Effector memory CD8-positive, alpha-beta T cell (primary cell): ENCODE data around the gene SEC24B.

Source experiments
- ATAC-seq: fragments of 150-1000 bp; cut with Tn5 transposase; replicated peaks from 2 replicates; pipeline ENCODE4 v1.10.0; 2021; ENCODE audit warnings: mild to moderate bottlenecking, moderate library complexity
- DNase-seq, 3 experiments: peaks; one replicate each; pipeline ENCODE4 v3.0.0; 2021
- H3K27ac Mint-ChIP-seq, 2 donors: one replicate each; pipeline ENCODE4 v1.8.0; 2022; ENCODE audit warnings: mild to moderate bottlenecking in 2 of 2, mixed read lengths in 2 of 2, moderate library complexity in 2 of 2
- H3K27me3 Mint-ChIP-seq, 2 donors: one replicate each; pipeline ENCODE4 v1.8.0; 2022; ENCODE audit warnings: mixed read lengths in 2 of 2
- H3K36me3 Mint-ChIP-seq: one replicate; pipeline ENCODE4 v1.8.0; 2022; ENCODE audit warnings: mild to moderate bottlenecking, moderate library complexity, mixed read lengths; ENCODE audit not compliant: insufficient read depth
- H3K4me1 Mint-ChIP-seq, 2 donors: one replicate each; pipeline ENCODE4 v1.8.0; 2022; ENCODE audit warnings: low read depth in 2 of 2, mixed read lengths in 2 of 2
- H3K4me3 Mint-ChIP-seq, 2 donors: one replicate each; pipeline ENCODE4 v1.8.0; 2022; ENCODE audit warnings: mild to moderate bottlenecking in 2 of 2, mixed read lengths in 2 of 2, moderate library complexity in 2 of 2
- H3K9me3 Mint-ChIP-seq, 2 donors: one replicate each; pipeline ENCODE4 v1.8.0; 2022; ENCODE audit warnings: mixed read lengths in 2 of 2
- total RNA-seq, 9 experiments: gene quantifications; one replicate each; lab custom pipeline; 2026; lab: John Stamatoyannopoulos, UW

Gene SEC24B
- 59.0 to 95.1 (median 70.2) reads per million in 9 experiments for total RNA-seq

DNA sequence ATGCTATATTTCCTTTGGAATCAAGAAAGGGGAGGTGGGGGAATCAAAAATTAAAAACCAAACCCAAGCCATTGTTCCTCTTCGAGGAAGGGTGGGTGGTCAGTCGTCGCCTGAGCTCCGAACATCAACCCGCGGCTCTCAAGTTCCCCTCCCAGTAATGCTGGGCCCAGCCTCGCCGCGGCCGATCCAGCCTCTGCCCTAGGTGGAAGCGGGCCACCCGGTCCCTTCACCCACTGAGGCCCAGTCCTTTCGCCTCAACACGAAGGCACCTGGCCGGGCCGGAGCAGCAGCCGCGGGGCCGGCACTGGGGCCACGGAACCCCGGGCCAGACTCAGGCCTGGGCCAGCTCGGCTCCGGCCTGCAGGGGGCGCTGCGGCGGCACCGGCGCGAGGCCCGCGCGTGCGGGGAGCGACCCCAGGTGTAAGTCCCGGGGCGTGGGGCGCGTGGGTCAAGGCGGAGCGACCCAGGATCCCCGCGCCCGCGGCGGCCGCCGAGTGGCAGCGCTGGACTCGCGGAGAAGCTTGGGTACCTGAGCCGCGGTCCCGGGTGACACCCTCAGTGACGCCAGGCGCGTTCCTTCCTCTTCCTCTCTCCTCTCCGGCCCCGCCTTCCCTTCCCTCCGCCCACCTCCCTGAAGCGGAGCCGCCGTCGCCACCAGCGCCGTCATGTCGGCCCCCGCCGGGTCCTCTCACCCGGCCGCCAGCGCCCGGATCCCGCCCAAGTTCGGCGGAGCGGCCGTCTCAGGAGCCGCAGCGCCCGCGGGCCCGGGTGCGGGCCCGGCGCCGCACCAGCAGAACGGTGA is at the start of gene SEC24B:
TSS of gene SEC24B (plus strand) at position 611 of the 802 bp plus-strand sequence. CDS start at position 666, 55 bp downstream.
- Mint-ChIP-seq H3K27me3 (no peaks in the 10 kb centered on the region), H3K4me1 (peaks cover 15 to 46% of the 10 kb centered on the region in 2 donors), H3K36me3 (peaks cover 4% of the 10 kb centered on the region), H3K27ac (peak within 1 kb of the TSS; percentile 85 to 87), H3K9me3 (no peaks in the 10 kb centered on the region), H3K4me3 (peak within 1 kb of the TSS; percentile 73 to 80)
- peak; percentile 90 for ATAC-seq
- DNase-seq, result peak; percentile 86 to 89 (median 88)

DNA sequence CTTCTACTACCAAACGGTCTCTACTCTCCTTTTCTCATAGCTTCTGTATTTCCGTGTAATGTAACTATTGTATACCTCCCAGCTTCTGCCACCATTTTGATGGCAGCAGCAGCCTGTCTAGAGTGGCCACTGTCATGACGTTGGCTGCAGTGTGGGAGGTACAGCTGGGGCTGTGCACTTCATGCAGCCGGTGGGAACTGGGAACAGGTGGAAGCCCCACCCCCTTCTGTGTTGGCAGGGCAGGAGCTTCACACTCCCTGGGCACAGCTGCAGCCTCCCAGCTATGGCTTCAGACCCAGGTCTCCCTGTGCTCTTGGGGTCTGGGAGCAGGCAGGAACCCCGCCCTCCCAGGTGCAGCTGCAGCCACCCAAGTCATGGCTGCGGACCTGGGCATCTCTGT is 49.8 kb upstream of the SEC24B start:
- ATAC-seq, result no peak
- H3K4me3 Mint-ChIP-seq, result no peak overlapping the region

DNA sequence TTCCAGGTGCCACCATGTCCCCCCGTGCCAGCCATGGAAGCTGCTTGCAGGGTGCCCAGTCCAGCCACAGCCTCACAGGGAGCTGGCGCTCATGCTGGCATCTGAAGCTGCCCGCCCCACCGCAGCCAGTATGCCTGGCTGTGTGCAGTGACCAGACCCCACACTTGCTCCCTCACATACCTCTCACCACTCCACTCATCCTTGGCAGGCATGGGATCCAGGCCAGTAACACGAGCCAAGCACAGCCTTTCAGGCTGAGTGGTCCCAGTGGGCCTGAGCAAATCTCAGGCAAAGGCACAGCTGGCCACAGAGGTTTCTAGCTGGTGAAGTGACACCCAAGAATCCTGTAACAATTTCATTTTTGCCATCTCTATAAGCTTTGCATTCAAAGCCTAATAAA is 48.4 kb upstream of the SEC24B start:
- Mint-ChIP-seq H3K4me1 (no peaks in the 10 kb centered on the region), H3K4me3 (no peak overlapping the region), H3K27ac (peak overlapping the region in 1 of 2 donors; percentile 31), H3K27me3 (peaks cover 14 to 54% of the 10 kb centered on the region in 2 donors), H3K9me3 (no peaks in the 10 kb centered on the region), H3K36me3 (no peaks in the 10 kb centered on the region)
- DNase-seq, result no peak
- no peak for ATAC-seq

More for the DNA sequence above, 49.8 kb upstream of the SEC24B start:
- Mint-ChIP-seq H3K4me1 (no peaks in the 10 kb centered on the region), H3K9me3 (no peaks in the 10 kb centered on the region), H3K27ac (no peak overlapping the region), H3K27me3 (peaks cover 14 to 54% of the 10 kb centered on the region in 2 donors), H3K36me3 (no peaks in the 10 kb centered on the region)
- DNase-seq, result no peak

DNA sequence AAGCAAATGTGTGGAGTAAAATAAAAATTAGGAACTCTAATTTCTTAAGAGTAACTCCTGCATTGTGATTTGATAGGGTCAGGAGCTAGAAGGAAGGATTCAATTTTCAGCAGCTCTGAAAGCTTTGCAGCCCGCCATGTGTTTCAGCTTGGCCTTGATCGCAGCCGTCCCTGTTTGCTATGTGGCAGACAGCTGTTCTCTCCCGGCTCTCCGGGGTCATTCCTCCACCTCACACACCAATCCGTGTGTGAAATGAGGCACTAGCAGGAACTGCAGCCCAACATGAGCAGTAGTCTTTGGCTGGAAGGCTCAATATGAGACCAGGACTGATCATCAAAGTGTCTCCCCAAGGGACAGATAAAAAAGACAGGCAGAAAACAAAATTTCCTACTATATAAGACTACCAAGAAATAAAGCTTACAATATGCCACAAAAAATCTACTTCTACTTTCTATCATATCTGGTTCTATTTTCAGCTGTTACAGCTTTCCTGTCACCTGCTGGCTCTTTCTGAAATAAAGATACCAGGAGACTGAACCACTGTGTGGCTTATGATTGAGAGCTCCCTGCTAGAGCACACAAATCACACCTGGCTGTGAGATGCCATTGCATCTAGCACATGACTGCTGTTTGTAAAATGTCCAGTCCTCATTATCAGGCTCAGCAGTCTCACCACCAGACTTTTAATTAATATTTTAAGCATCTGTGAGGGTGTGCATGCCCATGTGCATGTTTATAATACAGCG is 44.1 kb upstream of the SEC24B start:
- H3K36me3 Mint-ChIP-seq, result no peaks in the 10 kb centered on the region
- H3K27me3 Mint-ChIP-seq, result peaks cover 31 to 44% of the 10 kb centered on the region in 2 donors
- no peak overlapping the region for H3K27ac Mint-ChIP-seq
- no peaks in the 10 kb centered on the region for H3K4me1 Mint-ChIP-seq
- H3K9me3 Mint-ChIP-seq, result no peaks in the 10 kb centered on the region
- DNase-seq, result no peak
- no peak overlapping the region for H3K4me3 Mint-ChIP-seq
- no peak for ATAC-seq

DNA sequence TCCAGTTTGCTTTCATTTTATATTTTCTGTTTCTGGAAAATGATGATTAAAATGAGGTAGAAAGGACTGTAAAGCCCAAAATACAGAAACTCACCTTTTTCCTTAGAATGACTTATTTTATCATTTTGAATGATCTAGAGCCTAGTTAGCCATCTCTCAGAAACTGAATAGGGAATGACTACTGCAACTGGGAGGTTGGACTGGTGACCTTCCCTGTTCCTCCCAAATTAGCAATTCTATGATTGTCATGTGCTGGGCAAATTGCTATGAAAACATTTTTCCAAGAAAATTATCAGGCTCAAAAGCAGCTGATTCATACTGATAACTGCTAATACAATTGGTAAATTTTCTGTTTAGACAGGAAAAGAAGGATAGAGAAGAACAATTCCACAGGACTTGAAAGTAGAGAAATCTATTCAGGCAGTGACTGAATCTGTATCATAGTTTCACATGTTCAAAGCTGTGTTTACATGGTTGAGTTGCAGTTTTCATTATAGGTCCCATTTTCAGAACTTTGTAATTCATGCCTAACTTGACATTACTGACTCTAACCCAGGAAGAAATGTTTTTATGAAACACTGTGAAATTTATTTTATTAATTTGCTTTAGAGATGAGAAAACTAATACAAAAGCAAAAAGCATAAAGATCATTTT is 43.4 kb upstream of the SEC24B start:
- H3K4me3 Mint-ChIP-seq, result no peak overlapping the region
- H3K27me3 Mint-ChIP-seq, result peaks cover 27 to 37% of the 10 kb centered on the region in 2 donors
- no peak overlapping the region for H3K27ac Mint-ChIP-seq
- no peaks in the 10 kb centered on the region for H3K9me3 Mint-ChIP-seq
- H3K36me3 Mint-ChIP-seq, result no peaks in the 10 kb centered on the region
- no peaks in the 10 kb centered on the region for H3K4me1 Mint-ChIP-seq
- ATAC-seq, result no peak
- no peak for DNase-seq

DNA sequence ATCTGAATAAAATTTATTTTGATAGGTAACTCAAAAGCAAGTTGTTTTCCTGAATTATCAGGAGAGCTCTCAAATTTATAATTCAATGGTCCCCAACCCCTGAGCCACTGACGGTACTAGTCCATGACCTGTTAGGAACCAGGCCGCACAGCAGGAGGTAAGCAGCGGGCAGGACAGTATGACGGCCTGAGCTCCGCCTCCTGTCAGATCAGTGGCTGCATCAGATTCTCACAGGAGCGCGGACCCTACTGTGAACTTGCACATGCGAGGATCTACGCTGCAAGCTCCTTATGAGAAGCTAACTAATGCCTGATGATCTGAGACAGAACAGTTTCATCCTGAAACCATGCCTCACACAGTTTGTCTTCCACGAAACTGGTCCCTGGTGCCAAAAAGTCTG is 37.9 kb upstream of the SEC24B start:
- Mint-ChIP-seq H3K9me3 (no peaks in the 10 kb centered on the region), H3K27me3 (peaks cover 44 to 46% of the 10 kb centered on the region in 2 donors), H3K4me3 (no peak overlapping the region), H3K27ac (no peak overlapping the region), H3K4me1 (no peaks in the 10 kb centered on the region), H3K36me3 (no peaks in the 10 kb centered on the region)
- DNase-seq, result no peak
- ATAC-seq, result no peak

DNA sequence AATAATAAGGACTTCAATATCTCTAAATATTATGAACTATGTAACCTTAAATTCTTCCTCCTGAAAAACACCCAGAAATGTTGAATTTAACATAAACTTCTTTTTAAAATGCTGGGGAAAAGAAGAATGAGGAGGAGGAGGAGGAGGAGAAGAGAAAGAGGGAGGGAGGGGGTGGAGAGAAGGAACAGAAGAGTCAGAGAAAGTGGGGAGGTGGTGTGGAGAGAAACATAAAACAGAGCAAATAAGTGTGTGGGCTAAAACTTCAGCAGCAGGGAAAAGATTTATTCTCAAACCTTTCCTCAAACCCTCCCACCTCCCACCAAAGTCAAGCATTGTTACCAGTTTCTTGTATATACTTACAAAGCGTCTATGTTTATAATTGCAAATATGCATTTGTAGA is 34.7 kb upstream of the SEC24B start:
- Mint-ChIP-seq H3K9me3 (no peaks in the 10 kb centered on the region), H3K27me3 (peaks cover 41 to 50% of the 10 kb centered on the region in 2 donors), H3K4me1 (no peaks in the 10 kb centered on the region), H3K36me3 (no peaks in the 10 kb centered on the region), H3K4me3 (no peak overlapping the region), H3K27ac (no peak overlapping the region)
- DNase-seq (no peak), ATAC-seq (no peak)

DNA sequence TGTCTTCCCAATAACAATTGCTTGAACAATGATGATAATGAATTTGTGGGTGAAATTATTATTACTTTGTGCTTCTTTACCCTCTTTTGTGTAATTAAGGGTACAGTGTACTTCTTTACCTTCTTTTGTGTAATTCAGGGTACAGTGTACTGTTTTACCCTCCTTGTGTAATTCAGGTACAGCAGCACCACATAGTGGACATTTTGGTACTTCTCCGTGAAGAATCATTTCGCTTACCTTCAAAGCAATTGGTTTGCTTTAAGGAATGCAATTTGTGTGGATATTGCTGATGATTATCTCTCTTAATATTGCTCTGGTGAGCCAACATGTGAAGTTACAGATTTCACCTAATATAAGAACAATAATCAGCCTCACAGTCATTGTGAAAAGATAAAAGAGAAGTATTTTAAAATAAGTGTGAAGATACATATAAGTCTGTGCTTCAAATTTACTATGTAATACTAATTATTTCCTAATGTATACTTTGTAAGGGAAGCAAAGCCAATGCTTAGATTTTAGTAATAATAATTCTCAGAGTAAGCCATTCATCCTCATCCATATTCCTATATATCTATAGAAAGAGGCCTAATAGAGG is 27.2 kb upstream of the SEC24B start:
- no peaks in the 10 kb centered on the region for H3K36me3 Mint-ChIP-seq
- no peaks in the 10 kb centered on the region for H3K4me1 Mint-ChIP-seq
- DNase-seq, result peak; percentile 20 to 37 (median 32)
- no peak overlapping the region for H3K27ac Mint-ChIP-seq
- ATAC-seq, result peak; percentile 68
- H3K9me3 Mint-ChIP-seq, result no peaks in the 10 kb centered on the region
- peaks cover 5 to 11% of the 10 kb centered on the region in 2 donors for H3K27me3 Mint-ChIP-seq
- no peak overlapping the region for H3K4me3 Mint-ChIP-seq

DNA sequence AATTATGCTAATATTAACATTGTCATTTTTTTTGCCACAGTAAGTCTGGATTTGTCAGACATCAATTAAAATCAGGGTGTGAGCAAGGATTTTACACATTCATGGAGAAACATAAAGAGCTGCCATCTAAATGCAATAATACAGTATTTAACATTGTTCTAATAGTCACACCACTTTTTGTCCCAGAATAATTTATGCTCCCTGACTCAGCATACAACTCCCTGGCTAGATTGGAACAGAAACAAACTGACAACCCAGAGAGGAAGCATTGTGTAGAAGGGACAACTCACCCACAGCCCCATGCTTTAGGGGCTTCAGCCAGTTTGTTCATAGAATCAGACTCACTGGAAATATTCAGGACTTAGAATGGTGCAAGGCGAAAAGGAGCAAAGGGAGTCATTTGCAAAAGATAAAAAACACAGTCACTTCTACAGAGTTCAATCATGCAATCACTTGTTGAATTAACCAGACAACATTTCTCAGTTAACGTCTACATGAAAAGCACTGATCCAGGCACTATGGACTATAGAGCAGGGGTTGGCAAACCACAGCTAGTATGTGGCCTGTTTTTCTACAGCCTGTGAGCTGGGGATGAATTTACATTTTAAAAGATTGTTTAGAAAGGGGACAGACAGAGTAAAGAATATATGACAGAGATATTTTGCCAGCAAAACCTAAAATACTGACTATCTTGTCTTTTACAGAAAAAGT is 26.4 kb upstream of the SEC24B start:
- ATAC-seq (no peak), DNase-seq (no peak)
- Mint-ChIP-seq H3K27ac (no peak overlapping the region), H3K27me3 (peaks cover 0 to 11% of the 10 kb centered on the region in 2 donors), H3K36me3 (no peaks in the 10 kb centered on the region), H3K4me1 (no peaks in the 10 kb centered on the region), H3K4me3 (no peak overlapping the region), H3K9me3 (no peaks in the 10 kb centered on the region)

DNA sequence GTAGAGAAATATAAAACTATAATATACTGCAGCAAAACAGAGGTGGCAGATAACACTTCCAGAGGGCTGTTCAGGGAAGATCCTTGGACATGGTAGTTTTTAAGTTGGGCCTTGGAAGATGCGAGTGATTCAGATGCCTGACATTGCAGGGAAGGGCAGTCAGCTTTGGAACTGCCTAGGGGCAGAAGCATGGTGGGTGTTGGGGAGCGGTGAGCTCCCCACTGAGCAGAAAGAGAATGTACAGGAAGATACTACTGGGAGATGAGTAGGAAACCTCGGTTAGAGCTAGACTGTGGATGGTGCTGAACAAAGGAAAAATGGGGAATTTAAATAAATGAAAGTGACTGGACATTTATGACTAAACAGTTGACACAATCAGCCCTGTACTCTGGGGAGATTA is 24.9 kb upstream of the SEC24B start:
- H3K36me3 Mint-ChIP-seq, result no peaks in the 10 kb centered on the region
- no peak for DNase-seq
- H3K27me3 Mint-ChIP-seq, result peaks cover 0 to 2% of the 10 kb centered on the region in 2 donors
- no peaks in the 10 kb centered on the region for H3K9me3 Mint-ChIP-seq
- H3K27ac Mint-ChIP-seq, result no peak overlapping the region
- no peaks in the 10 kb centered on the region for H3K4me1 Mint-ChIP-seq
- no peak for ATAC-seq
- no peak overlapping the region for H3K4me3 Mint-ChIP-seq

DNA sequence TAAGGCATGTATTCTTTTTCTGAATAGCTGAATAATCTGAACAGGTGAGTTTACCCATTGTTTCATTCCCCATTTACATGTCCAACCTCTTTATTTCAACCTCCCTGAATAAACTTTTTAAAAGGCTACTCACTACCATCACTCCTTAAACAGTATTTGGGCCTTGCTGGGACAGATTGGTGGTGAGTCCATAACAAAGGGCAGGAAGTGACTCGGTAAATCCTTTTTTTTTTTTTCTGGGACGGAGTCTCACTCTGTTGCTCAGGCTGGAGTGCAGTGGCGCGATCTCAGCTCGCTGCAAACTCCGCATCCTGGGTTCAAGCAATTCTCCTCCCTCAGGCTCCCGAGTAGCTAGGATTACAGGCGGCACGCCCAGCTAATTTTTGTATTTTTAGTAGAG is 23.4 kb upstream of the SEC24B start:
- no peak for ATAC-seq
- DNase-seq, result no peak
- Mint-ChIP-seq H3K9me3 (no peaks in the 10 kb centered on the region), H3K27me3 (no peaks in the 10 kb centered on the region), H3K36me3 (no peaks in the 10 kb centered on the region), H3K4me1 (no peaks in the 10 kb centered on the region), H3K27ac (no peak overlapping the region), H3K4me3 (no peak overlapping the region)

DNA sequence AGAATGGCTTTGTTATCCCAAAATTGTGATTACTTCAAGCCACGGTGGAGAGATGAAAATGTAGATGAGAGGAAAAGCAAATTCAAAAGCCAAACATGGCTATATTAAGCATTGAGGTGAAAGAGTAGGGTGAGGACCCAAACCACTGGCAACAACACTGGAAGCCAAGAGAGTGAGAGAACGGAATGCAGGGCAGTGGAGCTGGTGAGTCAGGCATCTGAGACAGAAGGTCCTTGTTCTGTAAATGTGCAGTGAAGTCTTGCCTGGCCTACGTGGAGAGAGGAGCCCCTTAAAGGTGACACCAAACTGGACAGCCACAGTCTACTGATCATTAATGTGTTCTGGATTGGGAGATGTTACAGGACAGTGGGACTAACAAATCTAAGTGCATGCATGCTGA is 22.8 kb upstream of the SEC24B start:
- Mint-ChIP-seq H3K27ac (no peak overlapping the region), H3K9me3 (no peaks in the 10 kb centered on the region), H3K36me3 (no peaks in the 10 kb centered on the region), H3K27me3 (no peaks in the 10 kb centered on the region), H3K4me3 (no peak overlapping the region), H3K4me1 (no peaks in the 10 kb centered on the region)
- ATAC-seq, result no peak
- no peak for DNase-seq

DNA sequence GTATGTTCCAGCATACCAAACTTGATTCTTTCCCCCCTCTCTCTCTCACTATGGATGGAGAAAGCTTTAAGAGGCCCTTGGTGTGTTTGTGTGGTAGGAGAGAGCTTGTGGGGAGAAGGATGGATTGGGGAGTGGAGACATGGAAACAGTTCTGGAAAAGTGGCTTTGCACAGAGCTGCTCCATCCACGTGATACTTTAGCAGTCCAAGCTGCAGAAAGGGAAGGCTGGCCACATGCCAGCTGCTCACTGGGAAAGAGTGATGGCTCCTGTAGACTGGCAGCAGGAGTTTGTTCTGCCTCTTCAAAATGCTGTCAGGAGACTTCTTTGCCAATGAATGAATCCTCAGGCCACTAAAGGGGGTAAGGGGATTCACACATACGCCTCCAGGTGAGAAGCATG is 21.7 kb upstream of the SEC24B start:
- no peaks in the 10 kb centered on the region for H3K4me1 Mint-ChIP-seq
- H3K9me3 Mint-ChIP-seq, result no peaks in the 10 kb centered on the region
- no peaks in the 10 kb centered on the region for H3K36me3 Mint-ChIP-seq
- no peak for DNase-seq
- no peak overlapping the region for H3K4me3 Mint-ChIP-seq
- ATAC-seq, result no peak
- no peaks in the 10 kb centered on the region for H3K27me3 Mint-ChIP-seq
- no peak overlapping the region for H3K27ac Mint-ChIP-seq
